Mesodermal cell (in vitro differentiated cells): ENCODE measurements around the gene ALKBH1. TPM values are rescaled to one million over a fixed set of nuclear protein-coding genes. Genes with fewer than 3 reads are reported as not detected.
"Not testable (repeated sequence)": the region's sequence is repeated elsewhere in the genome, so short reads cannot be mapped to it uniquely, and the experiment has no call there.

Experiments used
- H3K27ac ChIP-seq: 2 replicates; pipeline ENCODE4 v1.7.0; 2013; ENCODE audit warnings: mild to moderate bottlenecking, low read depth, low read length, moderate library complexity; ENCODE audit not compliant: severe bottlenecking
- H3K36me3 ChIP-seq: 2 replicates; pipeline ENCODE4 v1.7.1; 2013; ENCODE audit warnings: mild to moderate bottlenecking, low read length, moderate library complexity; ENCODE audit not compliant: control insufficient read depth, insufficient read depth
- H3K4me1 ChIP-seq: one replicate; pipeline ENCODE4 v1.7.1; 2013; ENCODE audit warnings: mild to moderate bottlenecking, low read length; ENCODE audit not compliant: insufficient read depth, control insufficient read depth, poor library complexity, severe bottlenecking
- H3K4me3 ChIP-seq: 2 replicates; pipeline ENCODE4 v1.7.0; 2013; ENCODE audit warnings: low read length, control low read depth, mild to moderate bottlenecking; ENCODE audit not compliant: insufficient read depth, poor library complexity, severe bottlenecking; ENCODE audit errors: extremely low read depth
- H3K9me3 ChIP-seq: 2 replicates; pipeline ENCODE4 v1.7.1; 2013; ENCODE audit warnings: mild to moderate bottlenecking, low read length, moderate library complexity; ENCODE audit not compliant: control insufficient read depth
- WGBS, 2 experiments: methylation state at CpG; one replicate each; pipeline ENCODE4 v1.1.5; 2013; ENCODE audit warnings: missing lambda C conversion rate in 2 of 2; ENCODE audit not compliant: insufficient coverage in 2 of 2; 5-methylcytosine and 5-hydroxymethylcytosine counted together
- polyA plus RNA-seq, 2 experiments: library from polyadenylated mRNA; stranded (reverse); fragments of 50-300 nt; gene quantifications; one replicate each; pipeline ENCODE4 v1.2.3, GENCODE V29; 2013

Gene ALKBH1, protein sequence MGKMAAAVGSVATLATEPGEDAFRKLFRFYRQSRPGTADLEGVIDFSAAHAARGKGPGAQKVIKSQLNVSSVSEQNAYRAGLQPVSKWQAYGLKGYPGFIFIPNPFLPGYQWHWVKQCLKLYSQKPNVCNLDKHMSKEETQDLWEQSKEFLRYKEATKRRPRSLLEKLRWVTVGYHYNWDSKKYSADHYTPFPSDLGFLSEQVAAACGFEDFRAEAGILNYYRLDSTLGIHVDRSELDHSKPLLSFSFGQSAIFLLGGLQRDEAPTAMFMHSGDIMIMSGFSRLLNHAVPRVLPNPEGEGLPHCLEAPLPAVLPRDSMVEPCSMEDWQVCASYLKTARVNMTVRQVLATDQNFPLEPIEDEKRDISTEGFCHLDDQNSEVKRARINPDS
- polyA plus RNA-seq (2013, experiment 1 of 2), result 16.1 TPM
- 12.7 TPM for polyA plus RNA-seq (2013, experiment 2 of 2)

DNA sequence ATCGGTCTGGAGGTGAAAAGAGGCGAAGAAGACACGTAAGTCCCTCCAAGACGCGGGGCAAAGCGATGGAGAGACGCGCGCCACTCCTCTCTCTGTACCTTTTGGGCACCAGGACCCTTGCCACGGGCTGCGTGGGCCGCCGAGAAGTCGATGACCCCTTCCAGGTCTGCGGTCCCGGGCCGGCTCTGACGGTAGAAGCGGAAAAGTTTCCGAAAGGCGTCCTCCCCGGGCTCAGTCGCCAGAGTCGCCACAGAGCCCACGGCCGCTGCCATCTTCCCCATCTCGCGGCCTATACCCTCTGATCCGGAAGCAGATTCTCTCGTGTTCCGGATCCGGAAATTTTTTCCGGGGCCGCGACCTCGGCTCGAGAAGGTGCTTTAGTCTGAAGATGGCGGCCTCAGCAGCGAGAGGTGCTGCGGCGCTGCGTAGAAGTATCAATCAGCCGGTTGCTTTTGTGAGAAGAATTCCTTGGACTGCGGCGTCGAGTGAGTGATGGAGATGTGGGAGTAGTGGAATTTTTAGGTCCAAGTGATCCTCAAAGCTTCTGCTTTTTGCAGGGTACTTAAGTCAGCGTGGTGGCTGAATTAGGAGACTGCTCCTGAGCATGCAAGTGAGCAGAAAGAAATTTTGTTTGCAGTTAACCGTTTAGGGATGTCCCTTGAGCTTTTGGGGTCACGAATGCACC lies at the start of gene ALKBH1, which contains the start of gene SLIRP:
Gene ALKBH1, minus strand, starts transcription at position 300 of the 685 bp plus-strand sequence. Its CDS starts 19 bp downstream, at position 281.
Gene SLIRP, plus strand, starts transcription at position 380 of the 685 bp plus-strand sequence. Its CDS starts 9 bp downstream, at position 389.
- Histone ChIP-seq H3K36me3 (peaks cover 58% of the 10 kb centered on the region), H3K27ac (peak within 1 kb of the TSS; percentile 64), H3K9me3 (no peaks in the 10 kb centered on the region), H3K4me1 (no peaks in the 10 kb centered on the region), H3K4me3 (peak within 1 kb of the TSS; percentile 88)
- 0 to 1% methylated on average over 41 to 45 of the region's 49 CpGs for WGBS, 2 experiments

DNA sequence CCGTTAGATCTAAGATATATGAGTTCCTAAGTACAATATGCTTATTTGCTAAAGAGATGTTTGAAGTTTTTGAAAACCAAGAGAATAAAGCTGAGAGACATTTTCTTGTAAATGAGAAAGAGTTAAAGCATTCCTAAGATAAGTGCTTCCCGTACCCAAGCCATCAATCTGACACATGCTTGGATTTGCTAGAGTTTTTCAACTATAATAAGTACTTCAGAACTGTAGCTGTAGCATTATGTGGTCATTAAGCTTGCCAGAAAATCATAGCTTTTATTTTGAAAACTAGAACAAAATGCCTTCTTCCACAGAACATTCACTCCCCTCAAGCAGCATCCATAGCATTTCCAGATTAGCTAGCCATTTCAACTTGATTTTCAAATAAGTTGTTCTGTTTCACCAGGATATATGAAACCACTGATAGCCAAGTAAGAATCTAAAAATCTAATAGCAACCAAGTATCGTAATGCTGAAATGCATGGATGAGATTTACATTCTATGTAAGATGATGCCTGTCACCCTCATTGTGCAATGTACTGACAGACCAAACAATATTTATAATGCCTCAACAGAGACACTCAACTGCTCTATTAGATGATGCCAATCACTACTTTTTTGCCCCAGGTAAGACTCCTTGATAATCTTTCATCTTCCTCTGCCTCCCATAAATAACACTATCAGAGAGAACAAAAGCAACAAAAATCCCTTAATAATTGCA lies 45.1 kb upstream of the ALKBH1 start:
- Histone ChIP-seq H3K4me1 (no peaks in the 10 kb centered on the region), H3K4me3 (no peak overlapping the region), H3K27ac (no peak overlapping the region), H3K9me3 (no peaks in the 10 kb centered on the region), H3K36me3 (peaks cover 76% of the 10 kb centered on the region)
- WGBS, 2 experiments, result 100% methylated on average over 1 of the region's 3 CpGs; no CpG with 5 or more reads in 1 of the 2 experiments

DNA sequence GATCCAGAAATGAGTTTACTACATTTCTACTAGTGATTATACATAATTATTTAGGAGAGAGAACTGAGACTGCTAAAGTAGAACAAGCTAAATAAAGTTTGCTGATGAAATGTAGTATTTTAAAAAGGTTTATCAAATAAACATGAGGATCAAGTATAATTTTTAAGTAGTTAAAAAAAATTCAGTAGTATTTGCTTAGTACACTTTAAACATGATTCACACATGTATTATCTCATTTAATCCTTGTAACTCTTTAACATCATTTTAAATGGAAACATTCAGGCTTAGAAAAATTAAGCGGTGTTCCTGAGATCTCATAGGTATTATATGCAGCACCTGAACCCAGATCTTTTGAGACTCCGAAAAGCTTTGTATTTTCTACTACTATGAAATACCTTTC lies 44.4 kb upstream of the ALKBH1 start:
- H3K9me3 ChIP-seq, result no peaks in the 10 kb centered on the region
- H3K36me3 ChIP-seq, result peaks cover 76% of the 10 kb centered on the region
- H3K27ac ChIP-seq, result no peak overlapping the region
- no peaks in the 10 kb centered on the region for H3K4me1 ChIP-seq
- no CpG with 5 or more reads among the region's 2 CpGs for WGBS, 2 experiments
- no peak overlapping the region for H3K4me3 ChIP-seq

DNA sequence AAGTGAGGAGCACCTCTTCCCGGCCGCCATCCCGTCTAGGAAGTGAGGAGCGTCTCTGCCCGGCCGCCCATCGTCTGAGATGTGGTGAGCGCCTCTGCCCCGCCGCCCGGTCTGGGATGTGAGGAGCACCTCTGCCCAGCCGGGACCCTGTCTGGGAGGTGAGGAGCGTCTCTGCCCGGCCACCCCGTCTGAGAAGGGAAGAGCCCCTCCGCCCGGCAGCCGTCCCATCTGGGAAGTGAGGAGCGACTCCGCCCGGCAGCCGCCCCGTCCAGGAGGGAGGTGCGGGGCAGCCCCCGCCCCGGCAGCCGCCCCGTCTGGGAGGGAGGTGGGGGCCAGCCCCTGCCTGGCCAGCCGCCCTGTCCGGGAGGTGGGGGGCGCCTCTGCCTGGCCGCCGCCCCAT lies 39.6 kb upstream of the ALKBH1 start:
- WGBS, 2 experiments, result 92 to 94% methylated on average over 22 to 25 of the region's 33 CpGs
- peaks cover 74% of the 10 kb centered on the region for H3K36me3 ChIP-seq
- H3K4me3 ChIP-seq, H3K4me1 ChIP-seq, H3K9me3 ChIP-seq, H3K27ac ChIP-seq: not testable (repeated sequence)

DNA sequence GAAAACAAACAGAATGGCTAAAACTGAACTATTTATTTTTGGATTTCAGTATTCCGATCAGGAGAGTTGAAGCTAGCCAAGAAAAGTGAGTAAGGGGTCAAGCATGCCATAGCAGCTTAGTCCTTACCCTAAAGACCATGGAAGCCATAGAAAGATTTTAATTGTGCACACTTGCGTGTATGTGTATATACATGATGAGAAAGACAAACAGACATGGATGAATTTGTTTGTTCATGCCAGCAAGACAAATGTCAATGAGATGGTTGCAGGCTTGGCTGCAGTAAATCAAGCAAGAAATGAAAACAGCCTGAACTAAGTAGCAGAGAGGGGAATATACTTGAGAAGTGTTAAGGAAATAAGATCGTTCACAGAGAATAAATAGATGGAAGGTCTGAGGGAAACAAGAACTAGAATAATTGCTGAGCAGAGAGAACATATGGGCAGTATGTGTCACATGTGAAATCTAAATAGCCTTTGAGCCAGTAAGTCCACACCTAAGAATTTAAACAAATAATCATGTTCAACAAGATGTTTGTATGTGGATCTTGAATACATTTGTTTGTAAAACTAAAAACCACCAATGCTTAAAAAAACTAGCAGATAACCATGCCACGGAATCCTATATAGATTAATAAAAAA lies 38.4 kb upstream of the ALKBH1 start:
- no peaks in the 10 kb centered on the region for H3K9me3 ChIP-seq
- H3K36me3 ChIP-seq, result peaks cover 77% of the 10 kb centered on the region
- no peak overlapping the region for H3K4me3 ChIP-seq
- 80 to 83% methylated on average over 3 of the region's 4 CpGs for WGBS, 2 experiments
- no peak overlapping the region for H3K27ac ChIP-seq
- H3K4me1 ChIP-seq, result no peaks in the 10 kb centered on the region

DNA sequence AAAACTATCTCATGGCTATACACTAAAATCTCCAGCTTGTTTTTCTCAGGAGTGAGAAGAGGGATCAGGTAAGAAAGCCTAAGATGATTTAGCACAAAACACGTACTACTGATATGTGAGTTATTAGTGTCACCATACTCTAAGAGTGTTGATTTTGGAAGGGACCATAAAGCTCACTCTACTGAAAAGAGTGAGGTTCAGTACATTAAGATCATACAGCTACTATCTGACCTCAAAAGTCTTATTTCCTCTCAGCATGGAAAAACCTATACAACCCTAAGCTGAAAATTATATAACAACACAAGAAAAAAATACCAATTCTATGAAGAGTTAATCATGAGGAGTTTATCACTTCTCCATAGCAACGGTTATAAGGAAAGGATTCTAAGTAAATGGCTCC lies 33.6 kb upstream of the ALKBH1 start:
- WGBS, 2 experiments, result no CpG with 5 or more reads among the region's 2 CpGs
- Histone ChIP-seq H3K4me3 (no peak overlapping the region), H3K27ac (no peak overlapping the region), H3K36me3 (peaks cover 82% of the 10 kb centered on the region), H3K9me3 (no peaks in the 10 kb centered on the region), H3K4me1 (no peaks in the 10 kb centered on the region)

DNA sequence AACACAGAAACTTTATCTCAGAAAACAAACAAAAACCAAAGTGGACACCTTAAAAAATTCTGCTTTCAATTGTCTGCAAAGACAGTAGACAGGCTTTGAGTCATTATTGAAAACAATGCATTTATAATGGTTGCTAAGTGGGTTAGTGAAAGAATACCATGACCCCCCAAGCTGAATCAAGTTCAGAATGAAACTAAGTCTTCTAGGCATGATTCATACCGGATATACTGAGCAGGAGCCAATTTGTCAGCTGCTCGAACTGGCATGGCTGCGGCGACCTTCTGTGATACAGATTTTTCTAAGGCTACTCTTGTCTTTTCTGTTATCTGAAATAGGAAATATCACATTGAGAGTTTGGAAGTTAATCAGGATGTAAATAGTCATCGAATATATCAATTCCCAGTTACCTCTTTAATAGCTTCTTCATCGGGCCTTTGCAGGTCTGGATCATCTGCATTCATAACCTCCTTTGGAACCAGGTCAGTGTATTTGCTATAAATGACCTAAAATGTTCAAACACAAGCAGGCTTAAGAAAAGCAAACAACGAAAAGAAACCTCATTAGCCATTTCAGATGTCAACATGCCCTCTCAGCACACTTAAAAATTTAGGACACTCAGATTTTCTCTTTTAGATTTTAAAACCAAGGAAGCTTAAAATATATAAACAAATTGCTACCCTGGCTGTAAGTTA lies 30.9 kb upstream of the ALKBH1 start:
- Histone ChIP-seq H3K9me3 (no peaks in the 10 kb centered on the region), H3K4me1 (no peaks in the 10 kb centered on the region), H3K27ac (no peak overlapping the region), H3K4me3 (no peak overlapping the region), H3K36me3 (peaks cover 86% of the 10 kb centered on the region)
- 92 to 100% methylated on average over 3 to 6 of the region's 7 CpGs for WGBS, 2 experiments

DNA sequence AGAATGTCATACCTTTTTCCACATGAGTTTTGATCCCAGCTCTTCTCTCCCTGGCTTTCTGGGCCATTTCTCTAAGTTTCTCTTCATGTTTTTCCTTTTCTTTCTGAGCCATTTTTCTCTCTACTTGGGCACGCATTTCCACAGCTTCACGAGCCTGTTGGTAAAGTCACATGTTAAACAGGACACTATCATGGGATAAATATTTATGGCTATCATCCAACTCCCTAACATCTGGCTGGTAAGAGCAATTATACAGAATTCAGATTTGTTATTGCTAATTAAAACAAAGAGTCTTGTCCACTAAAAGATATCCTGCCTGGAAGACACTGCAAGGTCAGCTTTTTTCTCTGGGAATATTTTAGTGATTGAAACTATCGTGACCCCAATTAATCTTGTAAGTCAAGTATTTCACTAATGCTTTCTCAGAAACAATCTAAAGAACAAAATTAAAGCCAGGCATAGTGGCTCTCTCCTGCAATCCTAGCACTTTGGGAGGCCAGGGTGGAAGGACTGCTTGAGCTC lies 23.2 kb upstream of the ALKBH1 start:
- H3K4me1 ChIP-seq, result no peaks in the 10 kb centered on the region
- peaks cover 94% of the 10 kb centered on the region for H3K36me3 ChIP-seq
- no CpG with 5 or more reads among the region's 3 CpGs for WGBS, 2 experiments
- H3K4me3 ChIP-seq, result no peak overlapping the region
- H3K27ac ChIP-seq, result no peak overlapping the region
- H3K9me3 ChIP-seq, result no peaks in the 10 kb centered on the region

DNA sequence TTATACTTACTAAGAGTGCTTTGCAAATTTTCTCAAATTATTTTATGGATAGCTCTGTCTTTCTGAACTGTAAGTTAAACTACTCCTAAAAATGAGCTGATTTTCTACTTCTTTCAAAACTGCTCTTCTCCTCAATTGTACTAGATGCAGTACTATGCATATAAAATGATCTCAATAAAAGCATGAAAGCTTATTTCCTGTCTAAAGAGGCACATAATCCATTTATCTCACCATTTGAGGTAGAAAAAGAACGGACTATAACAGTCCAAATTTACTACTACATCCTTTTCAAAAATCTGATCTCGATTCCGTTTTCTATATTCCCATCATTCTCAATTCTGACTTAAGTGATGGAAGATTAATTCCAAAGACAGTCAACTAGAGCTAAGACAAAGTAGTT lies 14.5 kb upstream of the ALKBH1 start:
- WGBS, 2 experiments, result 100% methylated on average over 1 of the region's 3 CpGs; no CpG with 5 or more reads in 1 of the 2 experiments
- Histone ChIP-seq H3K36me3 (peaks cover 96% of the 10 kb centered on the region), H3K27ac (no peak overlapping the region), H3K4me1 (no peaks in the 10 kb centered on the region), H3K4me3 (no peak overlapping the region), H3K9me3 (no peaks in the 10 kb centered on the region)
